H7 (cell line): Measurements from ENCODE around the gene TNS2. TPM values are rescaled to one million over a fixed set of nuclear protein-coding genes. Genes with fewer than 3 reads are reported as not detected.

Experiments used
- DNase-seq: peaks from one replicate; pipeline ENCODE4 v3.0.0; 2012
- H3K27me3 ChIP-seq: 2 replicates; pipeline ENCODE4 v1.6.0; 2011; ENCODE audit warnings: mild to moderate bottlenecking, low read length; ENCODE audit not compliant: control insufficient read depth, insufficient read depth
- H3K36me3 ChIP-seq: replicated peaks from 2 replicates; pipeline ENCODE4 v1.5.1; 2011; ENCODE audit warnings: low read length; ENCODE audit not compliant: control insufficient read depth, insufficient read depth
- H3K4me3 ChIP-seq: 2 replicates; pipeline ENCODE4 v1.5.1; 2011; ENCODE audit warnings: low read depth, mild to moderate bottlenecking, control low read depth, low read length, moderate library complexity; ENCODE audit not compliant: insufficient read depth
- total RNA-seq: library from RNA; depleted of rRNA; stranded (reverse); fragments of >200 nt; shearing (Covaris generic); gene quantifications from 2 replicates; pipeline ENCODE4 v1.2.3, GENCODE V29; 2014

TNS2 gene
- total RNA-seq, 1 experiment from 2014 or later = 7.6 TPM

DNA sequence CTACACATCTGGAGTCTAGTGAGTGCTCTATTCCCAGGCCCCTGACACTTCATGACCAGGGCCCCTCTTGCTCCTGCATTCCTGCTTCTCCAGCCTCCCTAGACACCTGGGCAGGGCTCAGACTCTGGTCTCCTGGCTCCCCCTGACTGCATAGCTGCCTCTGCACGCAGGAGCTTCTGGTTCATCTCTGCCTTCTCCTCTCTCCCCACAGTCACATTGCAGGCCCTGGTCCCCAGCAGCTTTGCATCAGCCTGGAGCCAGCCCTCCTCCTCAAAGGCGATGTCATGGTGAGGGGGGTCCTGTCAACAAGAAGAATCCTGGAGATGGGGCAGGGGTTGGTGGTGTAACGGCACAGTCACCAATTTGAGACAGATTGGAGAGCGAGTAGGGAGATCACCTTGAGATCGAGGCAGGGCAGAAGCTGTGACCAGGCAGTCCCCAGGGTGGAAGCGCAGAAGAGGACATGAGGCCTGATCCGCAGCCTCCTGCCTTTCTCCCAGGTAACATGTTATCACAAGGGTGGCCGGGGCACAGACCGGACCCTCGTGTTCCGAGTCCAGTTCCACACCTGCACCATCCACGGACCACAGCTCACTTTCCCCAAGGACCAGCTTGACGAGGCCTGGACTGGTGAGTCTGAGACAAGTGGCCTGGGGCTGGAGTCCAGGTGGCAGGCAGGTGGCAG, 8.1 kb downstream of the TNS2 start:
- Histone ChIP-seq H3K4me3 (no peak overlapping the region), H3K27me3 (peaks cover 2% of the 10 kb centered on the region; the same call in 1 of the 2 replicates), H3K36me3 (no peaks in the 10 kb centered on the region)
- DNase-seq = peak; percentile 24

DNA sequence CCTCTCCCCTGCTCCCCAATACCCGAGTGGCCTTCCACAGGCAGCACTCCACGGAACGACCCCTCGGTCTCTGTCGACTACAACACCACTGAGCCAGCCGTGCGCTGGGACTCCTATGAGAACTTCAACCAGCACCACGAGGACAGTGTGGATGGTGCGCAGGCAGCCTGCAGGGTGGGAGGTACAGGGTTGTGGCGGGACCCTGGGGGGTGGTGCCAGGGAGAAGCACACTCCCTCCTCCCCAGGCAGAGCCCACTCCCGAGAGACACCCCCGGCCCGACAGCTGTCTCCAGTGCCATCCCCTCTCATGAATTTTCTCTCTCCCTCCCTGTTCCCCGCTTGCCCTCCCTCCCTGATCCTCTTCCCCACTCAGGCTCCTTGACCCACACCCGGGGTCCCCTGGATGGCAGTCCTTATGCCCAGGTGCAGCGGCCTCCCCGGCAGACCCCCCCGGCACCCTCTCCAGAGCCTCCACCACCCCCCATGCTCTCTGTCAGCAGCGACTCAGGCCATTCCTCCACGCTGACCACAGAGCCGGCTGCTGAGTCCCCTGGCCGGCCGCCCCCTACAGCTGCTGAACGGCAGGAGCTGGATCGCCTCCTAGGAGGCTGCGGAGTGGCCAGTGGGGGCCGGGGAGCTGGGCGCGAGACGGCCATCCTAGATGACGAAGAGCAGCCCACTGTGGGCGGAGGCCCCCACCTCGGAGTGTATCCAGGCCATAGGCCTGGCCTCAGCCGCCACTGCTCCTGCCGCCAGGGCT, 9.0 kb downstream of the TNS2 start:
- DNase-seq = peak; percentile 52
- Histone ChIP-seq H3K36me3 (no peaks in the 10 kb centered on the region), H3K27me3 (peaks cover 2% of the 10 kb centered on the region; the same call in 1 of the 2 replicates)

DNA sequence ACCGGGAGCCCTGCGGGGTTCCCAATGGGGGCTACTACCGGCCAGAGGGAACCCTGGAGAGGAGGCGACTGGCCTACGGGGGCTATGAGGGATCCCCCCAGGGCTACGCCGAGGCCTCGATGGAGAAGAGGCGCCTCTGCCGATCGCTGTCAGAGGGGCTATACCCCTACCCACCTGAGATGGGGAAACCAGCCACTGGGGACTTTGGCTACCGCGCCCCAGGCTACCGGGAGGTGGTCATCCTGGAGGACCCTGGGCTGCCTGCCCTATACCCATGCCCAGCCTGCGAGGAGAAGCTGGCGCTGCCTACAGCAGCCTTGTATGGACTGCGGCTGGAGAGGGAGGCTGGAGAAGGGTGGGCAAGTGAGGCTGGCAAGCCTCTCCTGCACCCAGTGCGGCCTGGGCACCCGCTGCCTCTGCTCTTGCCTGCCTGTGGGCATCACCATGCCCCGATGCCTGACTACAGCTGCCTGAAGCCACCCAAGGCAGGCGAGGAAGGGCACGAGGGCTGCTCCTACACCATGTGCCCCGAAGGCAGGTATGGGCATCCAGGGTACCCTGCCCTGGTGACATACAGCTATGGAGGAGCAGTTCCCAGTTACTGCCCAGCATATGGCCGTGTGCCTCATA, 9.7 kb downstream of the TNS2 start:
- no peak overlapping the region for H3K4me3 ChIP-seq
- DNase-seq = peak; percentile 52
- peaks cover 2% of the 10 kb centered on the region; the same call in 1 of the 2 replicates for H3K27me3 ChIP-seq
- H3K36me3 ChIP-seq = no peaks in the 10 kb centered on the region

More for the DNA sequence above, 9.0 kb downstream of the TNS2 start:
- H3K4me3 ChIP-seq = no peak overlapping the region

DNA sequence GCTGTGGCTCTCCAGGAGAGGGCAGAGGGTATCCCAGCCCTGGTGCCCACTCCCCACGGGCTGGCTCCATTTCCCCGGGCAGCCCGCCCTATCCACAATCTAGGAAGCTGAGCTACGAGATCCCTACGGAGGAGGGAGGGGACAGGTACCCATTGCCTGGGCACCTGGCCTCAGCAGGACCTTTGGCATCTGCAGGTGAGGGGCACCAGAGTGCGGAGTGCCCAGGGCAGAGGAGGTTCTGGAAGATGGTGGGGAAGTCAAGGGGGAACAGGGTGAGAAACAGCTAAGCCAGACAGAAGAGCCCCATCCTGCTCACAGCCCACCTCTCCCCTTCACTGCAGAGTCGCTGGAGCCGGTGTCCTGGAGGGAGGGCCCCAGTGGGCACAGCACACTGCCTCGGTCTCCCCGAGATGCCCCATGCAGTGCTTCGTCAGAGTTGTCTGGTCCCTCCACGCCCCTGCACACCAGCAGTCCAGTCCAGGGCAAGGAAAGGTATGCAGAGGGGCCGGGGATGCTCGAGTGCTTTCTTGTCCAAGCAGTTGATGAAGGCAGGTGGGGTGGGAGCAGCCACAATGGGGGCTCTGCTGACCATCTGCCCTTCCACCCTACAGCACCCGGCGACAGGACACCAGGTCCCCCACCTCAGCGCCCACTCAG, 10.3 kb downstream of the TNS2 start:
- H3K27me3 ChIP-seq = peaks cover 2% of the 10 kb centered on the region; the same call in 1 of the 2 replicates
- no peak for DNase-seq
- H3K4me3 ChIP-seq = no peak overlapping the region
- no peaks in the 10 kb centered on the region for H3K36me3 ChIP-seq

DNA sequence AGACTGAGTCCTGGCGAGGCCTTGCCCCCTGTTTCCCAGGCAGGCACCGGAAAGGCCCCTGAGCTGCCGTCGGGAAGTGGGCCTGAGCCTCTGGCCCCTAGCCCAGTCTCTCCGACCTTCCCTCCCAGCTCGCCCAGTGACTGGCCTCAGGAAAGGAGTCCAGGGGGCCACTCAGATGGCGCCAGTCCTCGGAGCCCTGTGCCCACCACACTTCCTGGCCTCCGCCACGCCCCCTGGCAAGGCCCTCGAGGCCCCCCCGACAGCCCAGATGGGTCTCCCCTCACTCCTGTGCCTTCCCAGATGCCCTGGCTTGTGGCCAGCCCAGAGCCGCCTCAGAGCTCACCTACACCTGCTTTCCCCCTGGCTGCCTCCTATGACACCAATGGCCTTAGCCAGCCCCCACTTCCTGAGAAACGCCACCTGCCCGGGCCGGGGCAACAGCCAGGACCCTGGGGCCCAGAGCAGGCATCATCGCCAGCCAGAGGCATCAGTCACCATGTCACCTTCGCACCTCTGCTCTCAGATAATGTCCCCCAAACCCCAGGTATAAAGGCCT, 10.9 kb downstream of the TNS2 start:
- DNase-seq = peak; percentile 49
- H3K4me3 ChIP-seq = no peak overlapping the region
- peaks cover 2% of the 10 kb centered on the region; the same call in 1 of the 2 replicates for H3K27me3 ChIP-seq
- peaks cover 1% of the 10 kb centered on the region for H3K36me3 ChIP-seq

DNA sequence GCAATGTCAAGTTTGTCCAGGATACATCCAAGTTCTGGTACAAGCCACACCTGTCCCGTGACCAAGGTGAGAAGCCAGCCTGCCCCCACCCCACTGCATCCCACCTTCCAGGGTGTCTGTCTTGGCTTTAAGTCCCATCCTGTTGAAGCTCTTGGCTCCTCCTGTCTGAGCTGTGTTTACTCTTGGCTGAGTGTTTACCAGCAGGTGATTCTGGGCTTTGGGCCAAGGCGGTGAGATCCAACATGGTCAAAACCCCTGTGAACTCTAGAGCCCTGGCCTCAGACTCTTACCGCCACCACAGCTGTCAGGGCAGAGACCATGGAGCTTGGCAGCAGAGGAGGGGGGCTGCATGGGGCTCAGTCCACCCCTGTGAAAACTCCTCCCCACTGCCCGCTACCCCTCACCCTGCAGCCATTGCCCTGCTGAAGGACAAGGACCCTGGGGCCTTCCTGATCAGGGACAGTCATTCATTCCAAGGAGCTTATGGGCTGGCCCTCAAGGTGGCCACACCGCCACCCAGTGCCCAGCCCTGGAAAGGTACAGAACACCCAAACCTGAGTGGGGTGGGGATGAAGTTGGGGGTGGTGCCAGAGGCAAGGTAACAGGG, 11.6 kb downstream of the TNS2 start:
- H3K4me3 ChIP-seq = no peak overlapping the region
- peak; percentile 88 for DNase-seq
- H3K27me3 ChIP-seq = peaks cover 2% of the 10 kb centered on the region; the same call in 1 of the 2 replicates
- peaks cover 1% of the 10 kb centered on the region for H3K36me3 ChIP-seq

DNA sequence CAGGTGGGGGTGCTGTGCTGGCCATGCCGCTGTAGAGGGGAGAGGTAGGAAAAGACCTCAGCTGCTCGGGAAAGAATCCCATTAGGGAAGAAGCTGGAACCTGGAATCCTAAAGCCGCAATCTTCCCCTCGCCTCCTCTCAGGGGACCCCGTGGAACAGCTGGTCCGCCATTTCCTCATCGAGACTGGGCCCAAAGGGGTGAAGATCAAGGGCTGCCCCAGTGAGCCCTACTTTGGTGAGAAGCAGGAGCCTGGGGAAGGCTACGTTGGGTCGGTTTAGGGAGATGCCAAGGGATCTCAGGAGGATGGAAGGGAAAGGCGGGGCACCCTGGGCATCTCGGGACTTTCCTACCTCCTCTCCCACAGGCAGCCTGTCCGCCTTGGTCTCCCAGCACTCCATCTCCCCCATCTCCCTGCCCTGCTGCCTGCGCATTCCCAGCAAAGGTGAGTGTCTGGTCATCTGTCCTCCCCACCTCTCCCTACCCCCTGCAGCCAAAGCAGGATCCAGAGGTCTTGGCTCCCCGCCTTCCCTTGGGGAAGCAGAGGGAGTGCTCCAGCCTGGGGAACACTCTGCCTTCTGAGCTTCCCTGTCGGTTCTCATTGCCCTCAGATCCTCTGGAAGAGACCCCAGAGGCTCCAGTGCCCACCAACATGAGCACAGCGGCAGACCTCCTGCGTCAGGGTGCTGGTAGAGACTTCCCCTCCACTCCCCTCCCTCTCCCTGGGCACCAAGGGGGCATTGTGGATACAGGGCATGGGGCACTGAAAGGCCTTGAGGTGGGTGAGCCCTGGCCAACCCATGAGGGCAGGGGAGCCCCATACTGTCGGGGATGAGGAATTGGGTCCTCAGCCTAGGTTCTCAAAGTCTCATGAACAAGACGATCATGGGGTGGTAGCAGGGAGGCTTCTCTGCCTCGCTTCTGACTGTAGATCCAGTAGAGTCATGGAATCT, 12.4 kb downstream of the TNS2 start:
- H3K27me3 ChIP-seq = peaks cover 1% of the 10 kb centered on the region; the same call in 1 of the 2 replicates
- H3K36me3 ChIP-seq = peaks cover 1% of the 10 kb centered on the region
- H3K4me3 ChIP-seq = no peak overlapping the region
- DNase-seq = no peak

DNA sequence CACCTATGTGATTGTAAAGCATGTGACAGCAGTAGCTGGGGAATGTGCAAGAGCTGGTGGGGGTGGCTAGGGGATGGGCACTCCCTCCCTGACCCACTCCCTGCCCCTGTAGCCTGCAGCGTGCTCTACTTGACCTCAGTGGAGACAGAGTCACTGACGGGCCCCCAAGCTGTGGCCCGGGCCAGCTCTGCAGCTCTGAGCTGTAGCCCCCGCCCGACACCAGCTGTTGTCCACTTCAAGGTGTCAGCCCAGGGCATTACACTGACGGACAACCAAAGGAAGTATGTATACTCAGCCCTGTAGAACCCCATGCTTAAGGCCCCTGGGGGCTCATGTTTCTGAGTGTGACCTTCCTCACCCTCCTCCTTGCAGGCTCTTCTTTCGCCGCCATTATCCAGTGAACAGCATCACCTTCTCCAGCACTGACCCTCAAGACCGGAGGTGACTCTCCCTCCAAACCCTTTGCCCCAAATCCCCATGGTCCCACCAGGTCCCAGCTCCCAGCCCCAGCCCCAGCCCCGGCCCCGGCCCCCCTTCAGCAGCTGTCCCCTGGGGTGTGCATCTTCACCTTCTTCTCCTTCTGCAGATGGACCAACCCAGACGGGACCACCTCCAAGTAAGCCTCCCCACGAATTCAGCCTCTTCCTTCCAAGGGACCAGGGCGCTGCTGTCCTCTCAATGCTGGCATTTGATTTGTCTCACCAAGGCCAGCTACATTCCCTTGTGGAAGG, 13.3 kb downstream of the TNS2 start:
- Histone ChIP-seq H3K27me3 (no peaks in the 10 kb centered on the region; the same call in 1 of the 2 replicates), H3K36me3 (peaks cover 1% of the 10 kb centered on the region), H3K4me3 (no peak overlapping the region)
- DNase-seq = peak; percentile 30

DNA sequence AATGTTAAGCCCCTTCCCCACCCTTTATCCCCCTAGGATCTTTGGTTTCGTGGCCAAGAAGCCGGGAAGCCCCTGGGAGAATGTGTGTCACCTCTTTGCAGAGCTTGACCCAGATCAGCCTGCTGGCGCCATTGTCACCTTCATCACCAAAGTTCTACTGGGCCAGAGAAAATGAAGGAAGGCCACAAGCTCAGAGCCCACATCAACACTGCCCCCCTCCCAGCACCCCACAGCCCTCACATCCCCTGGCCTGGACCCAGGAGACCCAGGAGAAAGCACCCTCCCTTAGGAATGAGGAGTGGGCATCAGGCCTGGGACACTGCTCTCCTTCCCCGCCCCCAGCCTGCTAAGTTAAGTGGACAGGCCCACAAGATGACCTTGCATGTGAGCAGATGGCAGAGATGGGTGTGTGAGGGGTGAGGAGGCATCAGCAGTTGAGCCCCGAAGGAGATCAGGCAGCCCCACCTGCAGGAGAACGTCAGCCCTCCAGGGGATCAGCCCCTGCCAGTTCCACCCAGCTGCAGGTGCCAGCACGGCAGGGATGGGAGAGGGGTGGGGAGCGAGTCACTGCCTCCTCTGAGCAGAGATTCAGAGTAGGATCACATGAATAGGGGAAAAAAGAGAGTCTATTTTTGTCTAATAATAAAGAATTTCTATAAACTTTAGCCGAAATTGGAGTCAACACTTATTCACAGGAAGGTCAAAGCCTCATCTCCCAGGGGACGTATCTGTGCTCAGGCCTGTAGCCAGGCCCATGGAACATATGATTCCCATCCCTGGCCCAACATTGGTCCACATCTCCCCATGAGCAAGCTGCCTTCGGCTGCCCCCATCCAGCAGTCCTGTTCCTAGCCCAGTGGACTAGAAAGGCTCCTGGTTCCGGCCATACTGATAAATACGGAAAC, 14.1 kb downstream of the TNS2 start:
- DNase-seq = peak; percentile 22
- H3K27me3 ChIP-seq = no peaks in the 10 kb centered on the region; the same call in 1 of the 2 replicates
- no peak overlapping the region for H3K4me3 ChIP-seq
- peaks cover 1% of the 10 kb centered on the region for H3K36me3 ChIP-seq

DNA sequence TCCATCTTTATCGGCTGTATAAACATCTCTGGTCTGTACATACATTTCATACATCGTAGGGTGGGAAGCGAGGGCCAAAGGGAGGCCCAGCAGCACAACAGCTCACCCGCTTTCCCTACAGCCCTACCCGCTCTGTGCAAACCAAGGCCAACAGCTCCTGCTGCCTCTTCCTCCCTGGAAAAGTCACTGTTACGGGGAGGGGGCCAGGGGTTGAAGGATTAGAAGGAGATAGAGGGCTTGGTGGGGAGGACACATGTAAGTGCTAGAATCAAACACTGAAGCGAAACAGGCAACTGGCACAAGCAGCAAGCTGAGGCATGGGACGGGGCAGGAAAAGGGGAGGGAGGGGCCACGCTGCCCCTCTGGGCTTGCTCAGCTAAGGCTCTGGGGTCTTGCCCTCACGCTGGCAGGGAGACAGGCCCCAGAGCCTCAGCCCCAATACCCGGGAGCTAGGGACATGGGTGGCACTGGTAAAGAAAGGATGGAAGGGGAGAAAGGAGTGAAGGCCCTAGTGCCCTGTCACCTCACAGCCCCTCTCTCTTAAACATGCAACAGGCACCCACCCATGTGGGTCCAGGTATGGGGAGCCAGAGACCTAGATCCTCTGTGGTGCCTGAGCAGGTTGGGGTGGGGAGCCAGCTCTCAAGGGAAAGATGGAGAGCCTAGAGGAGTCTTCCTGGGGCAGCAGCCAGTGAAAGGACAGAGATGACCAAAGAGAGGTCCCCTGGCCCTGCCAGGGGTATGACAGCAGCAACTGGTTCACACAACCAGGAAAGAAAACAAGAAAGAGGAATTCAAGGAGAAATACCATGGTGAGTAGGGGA, 15.0 kb downstream of the TNS2 start:
- H3K4me3 ChIP-seq = no peak overlapping the region
- H3K36me3 ChIP-seq = peaks cover 1% of the 10 kb centered on the region
- H3K27me3 ChIP-seq = no peaks in the 10 kb centered on the region; the same call in 1 of the 2 replicates
- DNase-seq = peak; percentile 28

DNA sequence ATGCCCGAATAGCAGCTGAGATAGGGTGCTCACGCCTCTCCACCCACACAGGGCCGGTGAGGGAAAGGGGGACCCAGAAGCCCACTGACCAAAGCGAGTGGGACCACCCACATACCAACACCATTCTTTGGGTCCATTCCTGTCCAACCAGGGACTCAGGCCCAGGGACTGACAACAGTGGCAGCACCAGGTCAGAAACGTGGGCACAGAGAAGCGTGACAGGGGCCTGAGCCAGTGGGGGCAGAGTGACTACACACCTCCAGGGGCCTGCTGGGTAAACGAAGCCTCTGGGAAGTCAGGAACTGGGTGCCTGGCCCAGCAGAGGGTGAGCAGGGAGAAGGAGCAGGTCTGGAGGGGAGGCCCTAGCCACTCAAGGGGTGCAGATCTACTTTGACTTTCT, 15.6 kb downstream of the TNS2 start:
- no peaks in the 10 kb centered on the region; the same call in 1 of the 2 replicates for H3K27me3 ChIP-seq
- H3K36me3 ChIP-seq = peaks cover 1% of the 10 kb centered on the region
- DNase-seq = no peak
- H3K4me3 ChIP-seq = no peak overlapping the region
